ENCODE measurements around the gene EXD3. TPM values are rescaled to one million over a fixed set of nuclear protein-coding genes. Genes with fewer than 3 reads are reported as not detected.

The EXD3 gene
- total and polyA plus RNA-seq, 2 of the 4 experiments (the other 2 are of a cell fraction) = 1.1 to 7.4 TPM

DNA sequence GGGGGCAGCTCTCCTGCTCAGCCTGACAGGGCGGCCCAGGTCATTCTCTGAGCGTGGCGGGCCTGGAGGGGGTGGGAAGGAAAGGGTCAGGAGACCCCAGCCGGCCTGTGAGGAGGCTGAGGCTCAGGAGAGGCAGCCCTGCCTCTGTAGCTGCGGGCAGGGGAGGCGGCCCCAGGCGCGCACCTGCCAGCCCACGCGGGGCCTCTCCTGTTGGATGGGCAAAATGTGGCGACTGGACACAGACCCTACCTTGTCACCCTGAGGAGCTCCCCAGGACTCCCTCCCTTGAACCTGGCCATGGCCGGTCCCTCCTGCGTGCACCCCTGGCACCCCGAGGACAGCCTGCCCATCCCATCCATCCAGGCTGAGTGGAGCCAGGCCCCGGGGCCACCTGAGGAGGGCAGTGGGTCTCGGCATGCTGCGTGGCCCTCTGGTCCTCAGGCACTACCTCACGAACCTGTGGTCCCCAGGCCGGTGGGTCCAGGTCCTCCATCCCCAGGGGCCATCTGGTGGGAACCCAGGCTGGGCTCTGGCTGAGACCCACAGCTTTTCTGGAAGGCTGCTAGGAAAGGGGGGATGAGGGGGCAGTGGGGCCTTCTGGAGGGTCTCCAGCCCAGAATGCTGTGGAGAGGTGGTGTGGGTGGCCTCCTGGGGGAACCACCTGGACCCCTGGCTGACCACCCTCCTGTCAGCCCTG lies 105.8 kb downstream of the EXD3 start:
- no peak overlapping the region for H3K14ac ChIP-seq (replicated peaks; ENCODE audit: low read depth, low read length)
- no peak overlapping the region for H3K9ac ChIP-seq (ENCODE audit: low read depth, low read length)
- H4K5ac ChIP-seq (ENCODE audit: low read depth, low read length) = no peak overlapping the region
- H4K8ac ChIP-seq (ENCODE audit: low read depth in 2 of 2, low read length in 2 of 2) = no peak overlapping the region
- ChIA-PET CTCF (no interaction called here), POLR2A (ENCODE audit: unreplicated experiment) (interaction anchor here (0.6 kb wide), 1 partner anchor 1122 kb away, joined by 9 read pairs; no protein-coding TSS in a partner anchor)
- no peak for TF ChIP-seq FOS (IDR thresholded peaks at IDR 0.05; ENCODE audit: low read depth, low read length)
- TF ChIP-seq CEBPB (IDR thresholded peaks at IDR 0.05; ENCODE audit: low read depth, low read length) = no peak
- no peak for TF ChIP-seq RFX5 (IDR thresholded peaks at IDR 0.05; ENCODE audit: low read depth, low read length)
- no peak for TF ChIP-seq NFE2L2 (IDR thresholded peaks at IDR 0.05; ENCODE audit: low read depth, low read length)
- no peak for TF ChIP-seq MAFK (IDR thresholded peaks at IDR 0.05; ENCODE audit: low read depth, low read length)
- TF ChIP-seq SMC3 (IDR thresholded peaks at IDR 0.05; ENCODE audit: low read depth, low read length) = no peak
- TF ChIP-seq, protein P1, sequence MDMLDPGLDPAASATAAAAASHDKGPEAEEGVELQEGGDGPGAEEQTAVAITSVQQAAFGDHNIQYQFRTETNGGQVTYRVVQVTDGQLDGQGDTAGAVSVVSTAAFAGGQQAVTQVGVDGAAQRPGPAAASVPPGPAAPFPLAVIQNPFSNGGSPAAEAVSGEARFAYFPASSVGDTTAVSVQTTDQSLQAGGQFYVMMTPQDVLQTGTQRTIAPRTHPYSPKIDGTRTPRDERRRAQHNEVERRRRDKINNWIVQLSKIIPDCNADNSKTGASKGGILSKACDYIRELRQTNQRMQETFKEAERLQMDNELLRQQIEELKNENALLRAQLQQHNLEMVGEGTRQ (IDR thresholded peaks at IDR 0.05; ENCODE audit: low read depth, low read length) = no peak
- no peak for TF ChIP-seq RCOR1 (IDR thresholded peaks at IDR 0.05; ENCODE audit: insufficient replicate concordance, low read length)
- TF ChIP-seq, protein P2, sequence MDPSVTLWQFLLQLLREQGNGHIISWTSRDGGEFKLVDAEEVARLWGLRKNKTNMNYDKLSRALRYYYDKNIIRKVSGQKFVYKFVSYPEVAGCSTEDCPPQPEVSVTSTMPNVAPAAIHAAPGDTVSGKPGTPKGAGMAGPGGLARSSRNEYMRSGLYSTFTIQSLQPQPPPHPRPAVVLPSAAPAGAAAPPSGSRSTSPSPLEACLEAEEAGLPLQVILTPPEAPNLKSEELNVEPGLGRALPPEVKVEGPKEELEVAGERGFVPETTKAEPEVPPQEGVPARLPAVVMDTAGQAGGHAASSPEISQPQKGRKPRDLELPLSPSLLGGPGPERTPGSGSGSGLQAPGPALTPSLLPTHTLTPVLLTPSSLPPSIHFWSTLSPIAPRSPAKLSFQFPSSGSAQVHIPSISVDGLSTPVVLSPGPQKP (IDR thresholded peaks at IDR 0.05; ENCODE audit: borderline replicate concordance, low read depth, low read length) = no peak
- no peak for TF ChIP-seq MAZ (IDR thresholded peaks at IDR 0.05; ENCODE audit: borderline replicate concordance, low read depth, low read length)
- no peak for TF ChIP-seq MXI1 (IDR thresholded peaks at IDR 0.05; ENCODE audit: borderline replicate concordance, low read depth, low read length)
- no peak for TF ChIP-seq CHD1 (IDR thresholded peaks at IDR 0.05; ENCODE audit: low read depth, low read length)
- TF ChIP-seq POLR2A (IDR thresholded peaks at IDR 0.05; ENCODE audit: low read depth, low read length) = no peak
- TF ChIP-seq RAD21 (IDR thresholded peaks at IDR 0.05; ENCODE audit: low read length) = no peak
- TF ChIP-seq BHLHE40 (IDR thresholded peaks at IDR 0.05; ENCODE audit: low read depth, low read length) = no peak
- TF ChIP-seq, protein P3, sequence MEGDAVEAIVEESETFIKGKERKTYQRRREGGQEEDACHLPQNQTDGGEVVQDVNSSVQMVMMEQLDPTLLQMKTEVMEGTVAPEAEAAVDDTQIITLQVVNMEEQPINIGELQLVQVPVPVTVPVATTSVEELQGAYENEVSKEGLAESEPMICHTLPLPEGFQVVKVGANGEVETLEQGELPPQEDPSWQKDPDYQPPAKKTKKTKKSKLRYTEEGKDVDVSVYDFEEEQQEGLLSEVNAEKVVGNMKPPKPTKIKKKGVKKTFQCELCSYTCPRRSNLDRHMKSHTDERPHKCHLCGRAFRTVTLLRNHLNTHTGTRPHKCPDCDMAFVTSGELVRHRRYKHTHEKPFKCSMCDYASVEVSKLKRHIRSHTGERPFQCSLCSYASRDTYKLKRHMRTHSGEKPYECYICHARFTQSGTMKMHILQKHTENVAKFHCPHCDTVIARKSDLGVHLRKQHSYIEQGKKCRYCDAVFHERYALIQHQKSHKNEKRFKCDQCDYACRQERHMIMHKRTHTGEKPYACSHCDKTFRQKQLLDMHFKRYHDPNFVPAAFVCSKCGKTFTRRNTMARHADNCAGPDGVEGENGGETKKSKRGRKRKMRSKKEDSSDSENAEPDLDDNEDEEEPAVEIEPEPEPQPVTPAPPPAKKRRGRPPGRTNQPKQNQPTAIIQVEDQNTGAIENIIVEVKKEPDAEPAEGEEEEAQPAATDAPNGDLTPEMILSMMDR (conservative IDR thresholded peaks at IDR 0.05; ENCODE audit: low read depth, low read length) = no peak
- no TSS peak for BruUV-seq (replicated peaks)
- H3K4me1 ChIP-seq (ENCODE audit: control insufficient read depth, insufficient read depth, low read length) = 0 out of 2 replicates have a peak, but pooled peaks cover 2% of the 10 kb centered on the region
- no peaks in the 10 kb centered on the region; the same call in 1 of the 2 replicates for H3K27me3 ChIP-seq (ENCODE audit: control insufficient read depth, insufficient read depth, low read length)
- no peak overlapping the region for H2BK20ac ChIP-seq (ENCODE audit: low read depth, low read length)
- no peak overlapping the region for H2AK5ac ChIP-seq (ENCODE audit: low read depth, low read length)
- no peak overlapping the region for H4K91ac ChIP-seq (ENCODE audit: insufficient read depth, low read depth, low read length)
- H3K79me1 ChIP-seq (ENCODE audit: low read depth in 1 of 2, low read length in 2 of 2) = no peaks in the 10 kb centered on the region
- H4K20me1 ChIP-seq (ENCODE audit: insufficient read depth, low read length) = no peaks in the 10 kb centered on the region
- no peaks in the 10 kb centered on the region for H3K9me1 ChIP-seq (ENCODE audit: insufficient read depth, low read length)
- no peak overlapping the region for H3K23ac ChIP-seq (ENCODE audit: low read depth, low read length)
- no peak overlapping the region for H3K27ac ChIP-seq (ENCODE audit: insufficient read depth, low read length)
- no peak overlapping the region for H3K4me3 ChIP-seq (ENCODE audit: insufficient read depth, low read depth, low read length)
- DNase-seq = no peak
- H2AK9ac ChIP-seq (replicated peaks; ENCODE audit: low read depth, low read length, poor library complexity) = peak overlapping the region; percentile 72
- no peak overlapping the region for H3K4ac ChIP-seq (ENCODE audit: low read depth, low read length)
- H3K4me2 ChIP-seq (ENCODE audit: low read depth, low read length) = no peak overlapping the region
- ATAC-seq (ENCODE audit: low read depth) = no peak
- intact Hi-C loops (cut with micrococcal nuclease) = no loop called here
- in situ Hi-C loops (cut with MboI; ENCODE audit: low sequenced_read_pairs) = no loop called here
- H2BK15ac ChIP-seq (ENCODE audit: low read depth, low read length) = no peak overlapping the region
- H3K9me3 ChIP-seq (ENCODE audit: control insufficient read depth, insufficient read depth, low read length) = no peaks in the 10 kb centered on the region
- no peak overlapping the region for H3K56ac ChIP-seq (ENCODE audit: extremely low read depth, insufficient read depth, low read length)
- no peak overlapping the region for H2BK120ac ChIP-seq (ENCODE audit: low read depth, low read length)
- peak overlapping the region; percentile 41 for H2AFZ ChIP-seq (replicated peaks; ENCODE audit: low read length, poor library complexity)
- dilution Hi-C loops (cut with HindIII; ENCODE audit: low sequenced_read_pairs, unreplicated experiment) = no loop called here
- no peak overlapping the region for H3K18ac ChIP-seq (ENCODE audit: low read depth, low read length)
- no peaks in the 10 kb centered on the region for H3K36me3 ChIP-seq (ENCODE audit: control insufficient read depth, insufficient read depth, low read length)
- H2BK5ac ChIP-seq (ENCODE audit: low read depth, low read length, poor library complexity, severe bottlenecking) = no peak overlapping the region
- 100% methylated on average over 1 of the region's 19 CpGs; no CpG with 5 or more reads in 1 of the 2 experiments for WGBS, 2 experiments (ENCODE audit: extremely low coverage in 2 of 2, insufficient read length in 1 of 2)

All from IMR-90 (cell line).